Measurements from ENCODE around the gene EHMT1.

The EHMT1 gene

DNA sequence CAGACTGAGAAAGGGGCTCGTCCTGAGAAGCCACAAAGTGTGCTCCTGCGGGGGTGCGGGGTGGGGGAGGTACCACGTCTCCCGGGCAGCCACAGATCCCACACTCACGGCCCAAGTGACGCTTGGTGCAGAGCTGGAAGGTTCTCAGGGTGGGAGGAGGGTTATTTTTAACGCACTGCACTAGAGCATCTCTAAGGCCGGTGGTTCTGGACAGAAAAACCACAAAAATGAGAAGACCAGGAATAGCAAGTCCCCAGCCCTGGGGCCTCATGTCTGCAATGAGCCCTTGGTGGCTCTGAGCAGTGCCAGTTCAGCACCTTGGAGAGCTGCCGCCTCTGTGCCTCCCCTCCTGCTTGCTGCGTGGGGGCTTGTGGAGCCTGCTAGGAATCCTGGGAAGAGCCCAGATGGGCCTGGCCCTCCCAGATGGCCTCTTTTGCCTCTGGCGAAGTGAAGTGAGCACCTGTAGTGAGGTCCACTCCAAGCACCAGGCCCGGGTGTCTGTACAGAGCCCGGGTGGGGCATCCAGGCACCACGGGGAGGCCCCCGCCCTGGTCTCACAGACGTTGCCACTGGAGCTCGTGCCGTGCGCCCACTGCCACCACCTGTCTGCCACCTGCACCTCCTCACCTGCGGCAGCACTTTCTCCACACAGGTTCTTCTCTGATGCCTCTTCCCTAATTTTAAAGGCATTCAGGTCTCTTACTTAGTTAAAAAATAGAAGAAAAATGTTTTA, 209.9 kb downstream of the EHMT1 start:
- H3K36me3 ChIP-seq (ENCODE audit: insufficient read depth, insufficient read length, low read length), result peaks cover 67% of the 10 kb centered on the region
- TF ChIP-seq YY1 (IDR thresholded peaks at IDR 0.05; ENCODE audit: insufficient read depth, insufficient read length) (no peak), SUZ12 (IDR thresholded peaks at IDR 0.05; ENCODE audit: extremely low read depth, insufficient read depth, insufficient read length) (no peak), ZNF274 (IDR thresholded peaks at IDR 0.05; ENCODE audit: low read depth, low read length) (no peak)
- H3K4me3 ChIP-seq (ENCODE audit: insufficient read length, low read depth), result no peak overlapping the region
- DNase-seq (ENCODE audit: low read depth, low spot score), result peak; percentile 61
- H3K4me1 ChIP-seq (ENCODE audit: insufficient read depth, insufficient read length), result peaks cover 3% of the 10 kb centered on the region
- peaks cover 8% of the 10 kb centered on the region; the same call in 1 of the 2 replicates for H3K9me3 ChIP-seq (ENCODE audit: insufficient read depth, low read length)
- H3K27me3 ChIP-seq (ENCODE audit: insufficient read depth, insufficient read length), result no peaks in the 10 kb centered on the region
- no peak overlapping the region for H3K9ac ChIP-seq (ENCODE audit: insufficient read length, low read depth)

GRCh38 chr9:137829260-137829996, 210.6 kb downstream of the EHMT1 start:
- H3K9ac ChIP-seq (ENCODE audit: insufficient read length, low read depth), result no peak overlapping the region
- DNase-seq (ENCODE audit: low read depth, low spot score), result no peak
- peaks cover 3% of the 10 kb centered on the region for H3K4me1 ChIP-seq (ENCODE audit: insufficient read depth, insufficient read length)
- H3K36me3 ChIP-seq (ENCODE audit: insufficient read depth, insufficient read length, low read length), result peaks cover 68% of the 10 kb centered on the region
- H3K4me3 ChIP-seq (ENCODE audit: insufficient read length, low read depth), result no peak overlapping the region
- no peaks in the 10 kb centered on the region for H3K27me3 ChIP-seq (ENCODE audit: insufficient read depth, insufficient read length)
- TF ChIP-seq ZNF274 (IDR thresholded peaks at IDR 0.05; ENCODE audit: low read depth, low read length) (no peak), YY1 (IDR thresholded peaks at IDR 0.05; ENCODE audit: insufficient read depth, insufficient read length) (no peak), SUZ12 (IDR thresholded peaks at IDR 0.05; ENCODE audit: extremely low read depth, insufficient read depth, insufficient read length) (no peak)
- H3K9me3 ChIP-seq (ENCODE audit: insufficient read depth, low read length), result peaks cover 8% of the 10 kb centered on the region; the same call in 1 of the 2 replicates

DNA sequence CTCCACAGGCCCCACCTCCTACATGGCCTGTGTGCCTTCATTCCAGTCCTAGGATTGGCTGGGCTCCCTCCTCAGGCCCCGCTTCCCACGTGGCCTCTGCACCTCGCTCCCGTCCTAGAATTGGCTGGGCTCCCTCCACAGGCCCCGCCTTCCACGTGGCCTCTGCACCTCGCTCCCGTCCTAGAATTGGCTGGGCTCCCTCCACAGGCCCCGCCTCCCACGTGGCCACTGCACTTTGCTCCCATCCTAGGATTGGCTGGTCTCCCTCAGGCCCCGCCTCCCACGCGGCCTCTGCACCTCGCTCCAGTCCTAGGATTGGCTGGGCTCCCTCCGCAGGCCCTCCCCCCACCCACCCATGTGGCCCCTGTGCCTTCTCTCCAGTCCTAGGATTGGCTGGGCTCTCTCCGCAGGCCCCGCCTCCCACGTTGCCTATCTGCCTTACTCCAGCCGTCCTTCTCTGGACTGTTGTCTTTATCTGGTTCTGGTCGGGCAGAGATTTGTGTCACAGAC, 213.4 kb downstream of the EHMT1 start:
- no peak overlapping the region for H3K4me3 ChIP-seq (ENCODE audit: insufficient read length, low read depth)
- DNase-seq (ENCODE audit: low read depth, low spot score), result no peak
- H3K9me3 ChIP-seq (ENCODE audit: insufficient read depth, low read length), result no peaks in the 10 kb centered on the region
- TF ChIP-seq ZNF274 (IDR thresholded peaks at IDR 0.05; ENCODE audit: low read depth, low read length), result no peak
- no peak for TF ChIP-seq SUZ12 (IDR thresholded peaks at IDR 0.05; ENCODE audit: extremely low read depth, insufficient read depth, insufficient read length)
- TF ChIP-seq YY1 (IDR thresholded peaks at IDR 0.05; ENCODE audit: insufficient read depth, insufficient read length), result no peak
- H3K36me3 ChIP-seq (ENCODE audit: insufficient read depth, insufficient read length, low read length), result peaks cover 72% of the 10 kb centered on the region
- peaks cover 4% of the 10 kb centered on the region for H3K4me1 ChIP-seq (ENCODE audit: insufficient read depth, insufficient read length)
- no peak overlapping the region for H3K9ac ChIP-seq (ENCODE audit: insufficient read length, low read depth)
- no peaks in the 10 kb centered on the region for H3K27me3 ChIP-seq (ENCODE audit: insufficient read depth, insufficient read length)

GRCh38 chr9:137832830-137833590, 214.2 kb downstream of the EHMT1 start:
- H3K4me1 ChIP-seq (ENCODE audit: insufficient read depth, insufficient read length), result peaks cover 11% of the 10 kb centered on the region
- H3K27me3 ChIP-seq (ENCODE audit: insufficient read depth, insufficient read length), result no peaks in the 10 kb centered on the region

DNA sequence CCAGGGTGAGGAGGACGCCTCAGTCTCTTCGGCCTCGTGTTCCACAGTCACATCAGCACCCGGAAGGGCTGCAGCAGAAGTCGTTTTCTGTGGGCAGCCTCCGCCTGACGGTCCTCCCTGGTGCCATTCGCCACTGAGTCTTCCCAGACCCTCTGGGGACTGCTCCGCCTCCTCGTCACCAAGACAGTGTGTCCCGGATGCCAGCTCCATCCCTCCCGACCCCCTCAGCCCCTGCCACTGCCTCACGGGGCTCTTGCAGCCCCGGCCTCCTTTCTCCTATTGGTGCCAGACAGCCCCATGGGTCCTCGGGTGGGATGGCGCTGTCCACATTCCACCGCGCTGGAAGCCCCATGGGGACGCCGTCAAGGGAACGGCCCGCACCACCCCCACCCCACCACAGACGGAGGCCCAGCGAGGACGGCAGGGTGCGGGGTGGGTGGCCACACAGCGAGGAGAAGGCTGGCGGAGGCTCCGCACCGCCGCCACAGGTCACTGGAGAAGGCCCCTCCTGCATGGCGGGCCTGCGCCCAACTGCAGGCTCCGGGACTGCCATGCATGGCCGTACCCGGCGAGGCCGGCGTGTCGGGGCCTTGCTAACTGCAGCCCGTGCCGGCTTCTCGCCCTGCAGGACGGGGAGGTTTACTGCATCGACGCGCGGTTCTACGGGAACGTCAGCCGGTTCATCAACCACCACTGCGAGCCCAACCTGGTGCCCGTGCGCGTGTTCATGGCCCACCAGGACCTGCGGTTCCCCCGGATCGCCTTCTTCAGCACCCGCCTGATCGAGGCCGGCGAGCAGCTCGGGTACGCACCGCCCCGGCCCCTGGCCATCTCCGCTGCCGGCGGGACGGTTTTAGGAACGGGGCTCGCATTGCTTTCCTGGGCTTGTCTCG, 215.2 kb downstream of the EHMT1 start:
- no peak for DNase-seq (ENCODE audit: low read depth, low spot score)
- H3K36me3 ChIP-seq (ENCODE audit: insufficient read depth, insufficient read length, low read length), result peaks cover 61% of the 10 kb centered on the region
- no peaks in the 10 kb centered on the region for H3K27me3 ChIP-seq (ENCODE audit: insufficient read depth, insufficient read length)
- TF ChIP-seq ZNF274 (IDR thresholded peaks at IDR 0.05; ENCODE audit: low read depth, low read length) (no peak), SUZ12 (IDR thresholded peaks at IDR 0.05; ENCODE audit: extremely low read depth, insufficient read depth, insufficient read length) (no peak), YY1 (IDR thresholded peaks at IDR 0.05; ENCODE audit: insufficient read depth, insufficient read length) (no peak)
- no peak overlapping the region for H3K4me3 ChIP-seq (ENCODE audit: insufficient read length, low read depth)
- no peak overlapping the region for H3K9ac ChIP-seq (ENCODE audit: insufficient read length, low read depth)
- H3K4me1 ChIP-seq (ENCODE audit: insufficient read depth, insufficient read length), result peaks cover 9% of the 10 kb centered on the region
- no peaks in the 10 kb centered on the region for H3K9me3 ChIP-seq (ENCODE audit: insufficient read depth, low read length)

More at GRCh38 chr9:137832830-137833590, 214.2 kb downstream of the EHMT1 start:
- Histone ChIP-seq H3K9me3 (ENCODE audit: insufficient read depth, low read length) (no peaks in the 10 kb centered on the region), H3K9ac (ENCODE audit: insufficient read length, low read depth) (no peak overlapping the region), H3K36me3 (ENCODE audit: insufficient read depth, insufficient read length, low read length) (peaks cover 67% of the 10 kb centered on the region), H3K4me3 (ENCODE audit: insufficient read length, low read depth) (no peak overlapping the region)
- no peak for DNase-seq (ENCODE audit: low read depth, low spot score)
- TF ChIP-seq YY1 (IDR thresholded peaks at IDR 0.05; ENCODE audit: insufficient read depth, insufficient read length) (no peak), ZNF274 (IDR thresholded peaks at IDR 0.05; ENCODE audit: low read depth, low read length) (no peak), SUZ12 (IDR thresholded peaks at IDR 0.05; ENCODE audit: extremely low read depth, insufficient read depth, insufficient read length) (no peak)

DNA sequence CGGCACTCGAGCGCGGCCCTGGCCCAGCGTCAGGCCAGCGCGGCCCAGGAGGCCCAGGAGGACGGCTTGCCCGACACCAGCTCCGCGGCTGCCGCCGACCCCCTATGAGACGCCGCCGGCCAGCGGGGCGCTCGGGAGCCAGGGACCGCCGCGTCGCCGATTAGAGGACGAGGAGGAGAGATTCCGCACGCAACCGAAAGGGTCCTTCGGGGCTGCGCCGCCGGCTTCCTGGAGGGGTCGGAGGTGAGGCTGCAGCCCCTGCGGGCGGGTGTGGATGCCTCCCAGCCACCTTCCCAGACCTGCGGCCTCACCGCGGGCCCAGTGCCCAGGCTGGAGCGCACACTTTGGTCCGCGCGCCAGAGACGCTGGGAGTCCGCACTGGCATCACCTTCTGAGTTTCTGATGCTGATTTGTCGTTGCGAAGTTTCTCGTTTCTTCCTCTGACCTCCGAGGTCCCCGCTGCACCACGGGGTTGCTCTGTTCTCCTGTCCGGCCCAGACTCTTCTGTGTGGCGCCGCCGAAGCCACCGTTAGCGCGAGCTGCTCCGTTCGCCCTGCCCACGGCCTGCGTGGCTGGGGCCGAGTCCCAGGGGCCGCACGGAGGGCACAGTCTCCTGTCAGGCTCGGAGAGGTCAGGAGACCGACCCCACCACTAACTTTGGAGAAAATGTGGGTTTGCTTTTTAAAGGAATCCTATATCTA, 216.2 kb downstream of the EHMT1 start:
- H3K4me3 ChIP-seq (ENCODE audit: insufficient read length, low read depth), result no peak overlapping the region
- DNase-seq (ENCODE audit: low read depth, low spot score), result no peak
- peaks cover 9% of the 10 kb centered on the region for H3K4me1 ChIP-seq (ENCODE audit: insufficient read depth, insufficient read length)
- H3K9me3 ChIP-seq (ENCODE audit: insufficient read depth, low read length), result no peaks in the 10 kb centered on the region
- H3K27me3 ChIP-seq (ENCODE audit: insufficient read depth, insufficient read length), result no peaks in the 10 kb centered on the region
- H3K36me3 ChIP-seq (ENCODE audit: insufficient read depth, insufficient read length, low read length), result peaks cover 56% of the 10 kb centered on the region
- no peak for TF ChIP-seq YY1 (IDR thresholded peaks at IDR 0.05; ENCODE audit: insufficient read depth, insufficient read length)
- no peak for TF ChIP-seq ZNF274 (IDR thresholded peaks at IDR 0.05; ENCODE audit: low read depth, low read length)
- TF ChIP-seq SUZ12 (IDR thresholded peaks at IDR 0.05; ENCODE audit: extremely low read depth, insufficient read depth, insufficient read length), result no peak
- no peak overlapping the region for H3K9ac ChIP-seq (ENCODE audit: insufficient read length, low read depth)

All from NT2/D1 (cell line).